ENCODE data around the gene ZNFX1.

DNA sequence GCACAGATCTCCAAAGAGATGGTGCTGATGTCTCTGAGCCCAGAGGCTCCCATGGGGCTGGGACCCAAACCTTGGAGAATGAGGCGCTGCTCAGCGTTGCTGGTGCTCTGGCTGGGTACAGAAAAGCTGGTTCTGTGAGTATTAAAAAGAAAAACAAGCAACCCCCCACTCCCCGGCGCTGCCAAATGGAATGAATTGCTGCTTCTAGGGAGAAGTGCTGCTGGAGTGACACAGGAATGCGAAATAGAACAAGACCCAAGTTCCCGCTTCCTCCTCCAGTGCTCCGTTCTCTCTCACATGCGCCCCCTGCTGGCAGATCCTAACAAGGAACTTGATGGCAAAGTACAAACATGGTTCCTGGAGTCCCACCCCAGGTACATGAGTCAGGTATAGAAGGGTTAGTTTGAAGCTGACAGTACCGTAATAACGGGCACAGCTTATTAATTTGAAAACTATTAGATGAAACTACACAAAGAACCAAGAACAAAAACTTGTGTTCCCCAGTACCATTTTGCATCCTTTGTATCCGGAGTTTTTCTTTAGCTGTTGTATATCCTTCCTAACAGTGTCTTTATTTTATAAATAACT, 60.8 kb downstream of the ZNFX1 start:
- TF ChIP-seq, protein P1, sequence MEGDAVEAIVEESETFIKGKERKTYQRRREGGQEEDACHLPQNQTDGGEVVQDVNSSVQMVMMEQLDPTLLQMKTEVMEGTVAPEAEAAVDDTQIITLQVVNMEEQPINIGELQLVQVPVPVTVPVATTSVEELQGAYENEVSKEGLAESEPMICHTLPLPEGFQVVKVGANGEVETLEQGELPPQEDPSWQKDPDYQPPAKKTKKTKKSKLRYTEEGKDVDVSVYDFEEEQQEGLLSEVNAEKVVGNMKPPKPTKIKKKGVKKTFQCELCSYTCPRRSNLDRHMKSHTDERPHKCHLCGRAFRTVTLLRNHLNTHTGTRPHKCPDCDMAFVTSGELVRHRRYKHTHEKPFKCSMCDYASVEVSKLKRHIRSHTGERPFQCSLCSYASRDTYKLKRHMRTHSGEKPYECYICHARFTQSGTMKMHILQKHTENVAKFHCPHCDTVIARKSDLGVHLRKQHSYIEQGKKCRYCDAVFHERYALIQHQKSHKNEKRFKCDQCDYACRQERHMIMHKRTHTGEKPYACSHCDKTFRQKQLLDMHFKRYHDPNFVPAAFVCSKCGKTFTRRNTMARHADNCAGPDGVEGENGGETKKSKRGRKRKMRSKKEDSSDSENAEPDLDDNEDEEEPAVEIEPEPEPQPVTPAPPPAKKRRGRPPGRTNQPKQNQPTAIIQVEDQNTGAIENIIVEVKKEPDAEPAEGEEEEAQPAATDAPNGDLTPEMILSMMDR (IDR thresholded peaks at IDR 0.05), result peak; percentile 68 to 95 (median 89)
- no peak for TF ChIP-seq POLR2A (IDR thresholded peaks at IDR 0.05)

Data from body of pancreas (tissue), 4 donors.